ENCODE results near the gene RPL41. TPM values are rescaled to one million over a fixed set of nuclear protein-coding genes. Genes with fewer than 3 reads are reported as not detected.

RPL41 gene
- total RNA-seq, 1 donor from 2014 or later = 3,078 TPM

- Histone ChIP-seq H2AFZ (ENCODE audit: low read depth, low read length) (no peak overlapping the region), H3K9me3 (ENCODE audit: insufficient read depth, low read depth, low read length) (no peaks in the 10 kb centered on the region), H3K36me3 (ENCODE audit: insufficient read depth, low read length) (peaks cover 51% of the 10 kb centered on the region), H3K4me2 (ENCODE audit: low read length) (no peak overlapping the region), H3K4me1 (ENCODE audit: insufficient read depth, low read length) (peaks cover 23% of the 10 kb centered on the region), H4K20me1 (ENCODE audit: insufficient read depth, low read length) (peaks cover 70% of the 10 kb centered on the region), H3K9ac (ENCODE audit: low read length) (no peak overlapping the region), H3K27me3 (ENCODE audit: insufficient read depth, low read length) (no peaks in the 10 kb centered on the region), H3K4me3 (ENCODE audit: insufficient read depth, low read depth, low read length) (no peak overlapping the region), H3K27ac (ENCODE audit: low read depth, low read length) (no peak overlapping the region), H3K79me2 (ENCODE audit: insufficient read depth, low read length) (peaks cover 31% of the 10 kb centered on the region)
- H3K27ac Mint-ChIP-seq (ENCODE audit: unreplicated experiment) = no peak overlapping the region
- no peak overlapping the region for H3K4me3 Mint-ChIP-seq (ENCODE audit: unreplicated experiment)
- DNase-seq (ENCODE audit: low read depth) = no peak
- H3K4me1 Mint-ChIP-seq (ENCODE audit: low read depth, unreplicated experiment) = peaks cover 12% of the 10 kb centered on the region
- H3K36me3 Mint-ChIP-seq (ENCODE audit: low read depth, unreplicated experiment) = peaks cover 40% of the 10 kb centered on the region
- H3K9me3 Mint-ChIP-seq (ENCODE audit: unreplicated experiment) = no peaks in the 10 kb centered on the region
- TF ChIP-seq CTCF (IDR thresholded peaks at IDR 0.05; ENCODE audit: insufficient read depth, low read depth, low read length) = no peak
- TF ChIP-seq EZH2 (IDR thresholded peaks at IDR 0.05; ENCODE audit: insufficient read depth, low read length) = no peak
- no peak for FAIRE-seq
- H3K27me3 Mint-ChIP-seq (ENCODE audit: low read depth, unreplicated experiment) = no peaks in the 10 kb centered on the region
Observed at GRCh38 chr12:56164345-56164729, 47.9 kb downstream of the RPL41 start.

- DNase-seq (ENCODE audit: low read depth) (no peak), FAIRE-seq (no peak)
- Mint-ChIP-seq H3K27ac (ENCODE audit: unreplicated experiment) (no peak overlapping the region), H3K4me1 (ENCODE audit: low read depth, unreplicated experiment) (peaks cover 12% of the 10 kb centered on the region), H3K4me3 (ENCODE audit: unreplicated experiment) (no peak overlapping the region), H3K27me3 (ENCODE audit: low read depth, unreplicated experiment) (no peaks in the 10 kb centered on the region), H3K36me3 (ENCODE audit: low read depth, unreplicated experiment) (peaks cover 38% of the 10 kb centered on the region), H3K9me3 (ENCODE audit: unreplicated experiment) (no peaks in the 10 kb centered on the region)
- TF ChIP-seq EZH2 (IDR thresholded peaks at IDR 0.05; ENCODE audit: insufficient read depth, low read length) = no peak
- TF ChIP-seq CTCF (IDR thresholded peaks at IDR 0.05; ENCODE audit: insufficient read depth, low read depth, low read length) = no peak
- no peak overlapping the region for H3K9ac ChIP-seq (ENCODE audit: low read length)
- H3K27me3 ChIP-seq (ENCODE audit: insufficient read depth, low read length) = no peaks in the 10 kb centered on the region
- peaks cover 49% of the 10 kb centered on the region for H3K36me3 ChIP-seq (ENCODE audit: insufficient read depth, low read length)
- peaks cover 20% of the 10 kb centered on the region for H3K79me2 ChIP-seq (ENCODE audit: insufficient read depth, low read length)
- H3K9me3 ChIP-seq (ENCODE audit: insufficient read depth, low read depth, low read length) = no peaks in the 10 kb centered on the region
- H3K4me1 ChIP-seq (ENCODE audit: insufficient read depth, low read length) = peaks cover 16% of the 10 kb centered on the region
- H2AFZ ChIP-seq (ENCODE audit: low read depth, low read length) = no peak overlapping the region
- H3K27ac ChIP-seq (ENCODE audit: low read depth, low read length) = no peak overlapping the region
- H4K20me1 ChIP-seq (ENCODE audit: insufficient read depth, low read length) = peaks cover 59% of the 10 kb centered on the region
- no peak overlapping the region for H3K4me2 ChIP-seq (ENCODE audit: low read length)
- no peak overlapping the region for H3K4me3 ChIP-seq (ENCODE audit: insufficient read depth, low read depth, low read length)
Observed at GRCh38 chr12:56165369-56165768, 48.9 kb downstream of the RPL41 start.

Other genes starting within 250 kb of the RPL41 start
- gene PYM1, start 188.7 kb upstream of the RPL41 start, total RNA-seq = 31.5 and 33.6 TPM in 2 replicates
- gene DGKA, start 185.5 kb upstream of the RPL41 start, total RNA-seq = 108 and 118 TPM in 2 replicates
- 3.9 and 13.8 TPM in 2 replicates for gene PMEL, start 150.6 kb upstream of the RPL41 start, total RNA-seq
- 37.8 and 44.3 TPM in 2 replicates for gene CDK2, start 149.8 kb upstream of the RPL41 start, total RNA-seq
- 110 and 127 TPM in 2 replicates for gene RAB5B, start 142.6 kb upstream of the RPL41 start, total RNA-seq
- 13.6 and 14.3 TPM in 2 replicates for gene SUOX, start 119.4 kb upstream of the RPL41 start, total RNA-seq
- 5.6 and 6.9 TPM in 2 replicates for gene IKZF4, start 95.6 kb upstream of the RPL41 start, total RNA-seq
- gene RPS26, start 74.7 kb upstream of the RPL41 start, total RNA-seq = 39.4 and 45.9 TPM in 2 replicates
- 2.6 and 3.8 TPM in 2 replicates for gene ERBB3, start 36.5 kb upstream of the RPL41 start, total RNA-seq
- gene PA2G4, start 12.1 kb upstream of the RPL41 start, total RNA-seq = 124 and 130 TPM in 2 replicates
- gene ZC3H10, start 1.6 kb downstream of the RPL41 start, total RNA-seq = 4.1 and 4.2 TPM in 2 replicates
- 138 and 142 TPM in 2 replicates for gene ESYT1, start 11.6 kb downstream of the RPL41 start, total RNA-seq
- gene MYL6B, start 36.0 kb downstream of the RPL41 start, total RNA-seq = 110 and 118 TPM in 2 replicates
- 2,485 and 2,685 TPM in 2 replicates for gene MYL6, start 41.7 kb downstream of the RPL41 start, total RNA-seq
- 57.5 and 57.6 TPM in 2 replicates for gene SMARCC2, start 72.8 kb downstream of the RPL41 start, total RNA-seq
- 85.8 and 85.9 TPM in 2 replicates for gene RNF41, start 105.3 kb downstream of the RPL41 start, total RNA-seq
- gene NABP2, start 107.7 kb downstream of the RPL41 start, total RNA-seq = 29.1 and 29.9 TPM in 2 replicates
- gene SLC39A5, start 113.4 kb downstream of the RPL41 start, total RNA-seq = 0.39 TPM in 1 of 2 replicates, not detected in the other
- gene ANKRD52, start 141.8 kb downstream of the RPL41 start, total RNA-seq = 98.4 and 105 TPM in 2 replicates
- gene COQ10A, start 150.3 kb downstream of the RPL41 start, total RNA-seq = 6.7 and 9.3 TPM in 2 replicates
- gene CS, start 183.7 kb downstream of the RPL41 start, total RNA-seq = 171 and 212 TPM in 2 replicates
- 187 and 202 TPM in 2 replicates for gene CNPY2, start 199.4 kb downstream of the RPL41 start, total RNA-seq
- gene PAN2, start 217.4 kb downstream of the RPL41 start, total RNA-seq = 10.1 and 15.4 TPM in 2 replicates
- gene IL23A, start 222.3 kb downstream of the RPL41 start, total RNA-seq = 0.32 TPM in 1 of 2 replicates, not detected in the other
- gene STAT2, start 243.5 kb downstream of the RPL41 start, total RNA-seq = 257 and 291 TPM in 2 replicates
- not detected in 2 replicates for gene APOF, start 246.2 kb downstream of the RPL41 start, total RNA-seq